ENCODE data around the gene PRRT3. TPM values are rescaled to one million over a fixed set of nuclear protein-coding genes. Genes with fewer than 3 reads are reported as not detected.

The PRRT3 gene
- total and polyA plus RNA-seq, 2 of the 13 experiments (the other 11 are each of a cell fraction or from before 2014, with no cell fraction given) = 0.22 to 0.44 TPM

GRCh38 chr3:9946112-9947024, 5.8 kb downstream of the PRRT3 start (continued):
- TF ChIP-seq, protein P1, sequence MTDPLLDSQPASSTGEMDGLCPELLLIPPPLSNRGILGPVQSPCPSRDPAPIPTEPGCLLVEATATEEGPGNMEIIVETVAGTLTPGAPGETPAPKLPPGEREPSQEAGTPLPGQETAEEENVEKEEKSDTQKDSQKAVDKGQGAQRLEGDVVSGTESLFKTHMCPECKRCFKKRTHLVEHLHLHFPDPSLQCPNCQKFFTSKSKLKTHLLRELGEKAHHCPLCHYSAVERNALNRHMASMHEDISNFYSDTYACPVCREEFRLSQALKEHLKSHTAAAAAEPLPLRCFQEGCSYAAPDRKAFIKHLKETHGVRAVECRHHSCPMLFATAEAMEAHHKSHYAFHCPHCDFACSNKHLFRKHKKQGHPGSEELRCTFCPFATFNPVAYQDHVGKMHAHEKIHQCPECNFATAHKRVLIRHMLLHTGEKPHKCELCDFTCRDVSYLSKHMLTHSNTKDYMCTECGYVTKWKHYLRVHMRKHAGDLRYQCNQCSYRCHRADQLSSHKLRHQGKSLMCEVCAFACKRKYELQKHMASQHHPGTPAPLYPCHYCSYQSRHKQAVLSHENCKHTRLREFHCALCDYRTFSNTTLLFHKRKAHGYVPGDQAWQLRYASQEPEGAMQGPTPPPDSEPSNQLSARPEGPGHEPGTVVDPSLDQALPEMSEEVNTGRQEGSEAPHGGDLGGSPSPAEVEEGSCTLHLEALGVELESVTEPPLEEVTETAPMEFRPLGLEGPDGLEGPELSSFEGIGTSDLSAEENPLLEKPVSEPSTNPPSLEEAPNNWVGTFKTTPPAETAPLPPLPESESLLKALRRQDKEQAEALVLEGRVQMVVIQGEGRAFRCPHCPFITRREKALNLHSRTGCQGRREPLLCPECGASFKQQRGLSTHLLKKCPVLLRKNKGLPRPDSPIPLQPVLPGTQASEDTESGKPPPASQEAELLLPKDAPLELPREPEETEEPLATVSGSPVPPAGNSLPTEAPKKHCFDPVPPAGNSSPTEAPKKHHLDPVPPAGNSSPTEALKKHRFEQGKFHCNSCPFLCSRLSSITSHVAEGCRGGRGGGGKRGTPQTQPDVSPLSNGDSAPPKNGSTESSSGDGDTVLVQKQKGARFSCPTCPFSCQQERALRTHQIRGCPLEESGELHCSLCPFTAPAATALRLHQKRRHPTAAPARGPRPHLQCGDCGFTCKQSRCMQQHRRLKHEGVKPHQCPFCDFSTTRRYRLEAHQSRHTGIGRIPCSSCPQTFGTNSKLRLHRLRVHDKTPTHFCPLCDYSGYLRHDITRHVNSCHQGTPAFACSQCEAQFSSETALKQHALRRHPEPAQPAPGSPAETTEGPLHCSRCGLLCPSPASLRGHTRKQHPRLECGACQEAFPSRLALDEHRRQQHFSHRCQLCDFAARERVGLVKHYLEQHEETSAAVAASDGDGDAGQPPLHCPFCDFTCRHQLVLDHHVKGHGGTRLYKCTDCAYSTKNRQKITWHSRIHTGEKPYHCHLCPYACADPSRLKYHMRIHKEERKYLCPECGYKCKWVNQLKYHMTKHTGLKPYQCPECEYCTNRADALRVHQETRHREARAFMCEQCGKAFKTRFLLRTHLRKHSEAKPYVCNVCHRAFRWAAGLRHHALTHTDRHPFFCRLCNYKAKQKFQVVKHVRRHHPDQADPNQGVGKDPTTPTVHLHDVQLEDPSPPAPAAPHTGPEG (CRISPR knock-in tag; IDR thresholded peaks at IDR 0.05) = no peak; the same call in 1 of the 2 replicates
- TF ChIP-seq WIZ (CRISPR knock-in tag; IDR thresholded peaks at IDR 0.05) = peak; percentile 75; the same call in 1 of the 2 replicates
- 0 out of 2 replicates have a peak, but pooled peaks have one; percentile 24 for TF ChIP-seq MIXL1 (CRISPR knock-in tag; IDR thresholded peaks at IDR 0.05)
- peak; percentile 23; the same call in 1 of the 2 replicates for TF ChIP-seq NFKBIZ (CRISPR knock-in tag; IDR thresholded peaks at IDR 0.05)
- TF ChIP-seq TAF15 (IDR thresholded peaks at IDR 0.05; ENCODE audit: low read depth, low read length, poor library complexity, severe bottlenecking) = no peak
- TF ChIP-seq SMAD3 (CRISPR knock-in tag; IDR thresholded peaks at IDR 0.05) = no peak
- peak; percentile 56 for TF ChIP-seq XRCC5 (optimal IDR thresholded peaks at IDR 0.05; ENCODE audit: low read length)
- no peak for TF ChIP-seq NCOR1 (IDR thresholded peaks at IDR 0.05; ENCODE audit: borderline replicate concordance, low read length)
- TF ChIP-seq ZFP37 (CRISPR knock-in tag; IDR thresholded peaks at IDR 0.05; ENCODE audit: borderline replicate concordance) = no peak
- TF ChIP-seq, protein P2, sequence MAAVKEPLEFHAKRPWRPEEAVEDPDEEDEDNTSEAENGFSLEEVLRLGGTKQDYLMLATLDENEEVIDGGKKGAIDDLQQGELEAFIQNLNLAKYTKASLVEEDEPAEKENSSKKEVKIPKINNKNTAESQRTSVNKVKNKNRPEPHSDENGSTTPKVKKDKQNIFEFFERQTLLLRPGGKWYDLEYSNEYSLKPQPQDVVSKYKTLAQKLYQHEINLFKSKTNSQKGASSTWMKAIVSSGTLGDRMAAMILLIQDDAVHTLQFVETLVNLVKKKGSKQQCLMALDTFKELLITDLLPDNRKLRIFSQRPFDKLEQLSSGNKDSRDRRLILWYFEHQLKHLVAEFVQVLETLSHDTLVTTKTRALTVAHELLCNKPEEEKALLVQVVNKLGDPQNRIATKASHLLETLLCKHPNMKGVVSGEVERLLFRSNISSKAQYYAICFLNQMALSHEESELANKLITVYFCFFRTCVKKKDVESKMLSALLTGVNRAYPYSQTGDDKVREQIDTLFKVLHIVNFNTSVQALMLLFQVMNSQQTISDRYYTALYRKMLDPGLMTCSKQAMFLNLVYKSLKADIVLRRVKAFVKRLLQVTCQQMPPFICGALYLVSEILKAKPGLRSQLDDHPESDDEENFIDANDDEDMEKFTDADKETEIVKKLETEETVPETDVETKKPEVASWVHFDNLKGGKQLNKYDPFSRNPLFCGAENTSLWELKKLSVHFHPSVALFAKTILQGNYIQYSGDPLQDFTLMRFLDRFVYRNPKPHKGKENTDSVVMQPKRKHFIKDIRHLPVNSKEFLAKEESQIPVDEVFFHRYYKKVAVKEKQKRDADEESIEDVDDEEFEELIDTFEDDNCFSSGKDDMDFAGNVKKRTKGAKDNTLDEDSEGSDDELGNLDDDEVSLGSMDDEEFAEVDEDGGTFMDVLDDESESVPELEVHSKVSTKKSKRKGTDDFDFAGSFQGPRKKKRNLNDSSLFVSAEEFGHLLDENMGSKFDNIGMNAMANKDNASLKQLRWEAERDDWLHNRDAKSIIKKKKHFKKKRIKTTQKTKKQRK (IDR thresholded peaks at IDR 0.05; ENCODE audit: low read length) = no peak
- no peak for TF ChIP-seq HMG20B (CRISPR knock-in tag; conservative IDR thresholded peaks at IDR 0.05)
- no peak for TF ChIP-seq MBD4 (IDR thresholded peaks at IDR 0.05; ENCODE audit: borderline replicate concordance, low read length)
- TF ChIP-seq ZNF883 (CRISPR knock-in tag; IDR thresholded peaks at IDR 0.05; ENCODE audit: not compliant biosample characterization) = peak; percentile 60
- peak; percentile 74 for TF ChIP-seq KDM1A (CRISPR knock-in tag; IDR thresholded peaks at IDR 0.05)
- TF ChIP-seq MBNL3 (CRISPR knock-in tag; conservative IDR thresholded peaks at IDR 0.05) = no peak
- no peak for TF ChIP-seq ZNF136 (CRISPR knock-in tag; IDR thresholded peaks at IDR 0.05; ENCODE audit: low read depth)
- TF ChIP-seq, protein P3, sequence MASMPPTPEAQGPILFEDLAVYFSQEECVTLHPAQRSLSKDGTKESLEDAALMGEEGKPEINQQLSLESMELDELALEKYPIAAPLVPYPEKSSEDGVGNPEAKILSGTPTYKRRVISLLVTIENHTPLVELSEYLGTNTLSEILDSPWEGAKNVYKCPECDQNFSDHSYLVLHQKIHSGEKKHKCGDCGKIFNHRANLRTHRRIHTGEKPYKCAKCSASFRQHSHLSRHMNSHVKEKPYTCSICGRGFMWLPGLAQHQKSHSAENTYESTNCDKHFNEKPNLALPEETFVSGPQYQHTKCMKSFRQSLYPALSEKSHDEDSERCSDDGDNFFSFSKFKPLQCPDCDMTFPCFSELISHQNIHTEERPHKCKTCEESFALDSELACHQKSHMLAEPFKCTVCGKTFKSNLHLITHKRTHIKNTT (CRISPR knock-in tag; IDR thresholded peaks at IDR 0.05) = 0 out of 2 replicates have a peak, but pooled peaks have one; percentile 15
- TF ChIP-seq MXI1 (IDR thresholded peaks at IDR 0.05; ENCODE audit: borderline replicate concordance, low read depth, low read length) = peak; percentile 60; the same call in 2 of the 3 replicates
- TF ChIP-seq ZNF3 (CRISPR knock-in tag; IDR thresholded peaks at IDR 0.05) = no peak

Data from HepG2 (cell line).